ENCODE data around the gene RBM26.
"Not testable (repeated sequence)": the region's sequence is repeated elsewhere in the genome, so short reads cannot be mapped to it uniquely, and the experiment has no call there.

The RBM26 gene

DNA sequence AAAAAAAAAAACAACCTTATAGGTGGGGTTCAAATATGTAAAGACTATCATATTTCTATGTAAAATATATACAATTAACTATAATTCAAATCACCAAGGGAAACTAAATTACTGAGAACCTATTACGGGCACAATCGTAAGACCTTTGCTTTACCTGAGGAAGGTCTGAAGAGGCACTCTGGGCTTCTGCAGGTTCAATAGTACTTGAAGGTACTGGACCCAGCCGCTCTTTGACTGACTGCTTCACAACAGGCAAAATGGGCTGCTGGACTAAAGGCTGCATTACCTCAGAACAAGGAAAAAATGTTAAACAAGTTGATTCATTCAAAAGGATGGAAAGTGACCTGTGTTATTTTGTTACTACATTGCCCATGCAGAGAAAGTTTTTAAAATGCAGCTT, 51.8 kb downstream of the RBM26 start:
- no peak overlapping the region for H3K4me3 Mint-ChIP-seq
- H3K36me3 Mint-ChIP-seq: peaks cover 22% of the 10 kb centered on the region
- DNase-seq (ENCODE audit: low spot score in 2 of 2) (no peak), ATAC-seq (ENCODE audit: low read depth) (no peak)
- H3K9me3 Mint-ChIP-seq: no peaks in the 10 kb centered on the region
- no peaks in the 10 kb centered on the region for H3K27me3 Mint-ChIP-seq
- peak overlapping the region; percentile 17 for H3K27ac Mint-ChIP-seq
- peaks cover 3% of the 10 kb centered on the region for H3K4me1 Mint-ChIP-seq

DNA sequence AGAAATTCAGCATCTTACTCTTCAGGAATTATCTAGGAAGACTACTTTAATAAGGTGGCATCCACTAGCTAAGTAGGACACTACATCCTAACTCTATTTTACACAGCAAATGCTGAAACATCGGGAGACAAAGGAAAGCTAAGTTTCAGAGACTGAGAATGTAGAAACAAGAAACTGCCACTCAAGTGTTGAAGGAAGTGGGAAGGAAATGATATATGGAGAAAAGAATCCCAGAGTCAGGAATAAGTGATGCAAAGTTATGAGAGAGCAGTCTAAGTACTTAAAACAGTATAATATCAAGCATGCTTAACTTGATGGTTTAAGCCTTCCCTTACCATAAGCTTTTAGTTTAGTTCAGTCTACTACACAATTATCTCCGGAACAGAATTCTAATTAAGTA, 52.4 kb downstream of the RBM26 start:
- H3K4me1 Mint-ChIP-seq: peaks cover 3% of the 10 kb centered on the region
- no peak for DNase-seq (ENCODE audit: low spot score in 2 of 2)
- H3K4me3 Mint-ChIP-seq: no peak overlapping the region
- H3K9me3 Mint-ChIP-seq: no peaks in the 10 kb centered on the region
- ATAC-seq (ENCODE audit: low read depth): no peak
- H3K27me3 Mint-ChIP-seq: no peaks in the 10 kb centered on the region
- peak overlapping the region; percentile 17 for H3K27ac Mint-ChIP-seq
- peaks cover 17% of the 10 kb centered on the region for H3K36me3 Mint-ChIP-seq

- Mint-ChIP-seq H3K9me3 (no peaks in the 10 kb centered on the region), H3K4me3 (no peak overlapping the region), H3K4me1 (peaks cover 3% of the 10 kb centered on the region), H3K27ac (no peak overlapping the region), H3K36me3 (peaks cover 21% of the 10 kb centered on the region), H3K27me3 (no peaks in the 10 kb centered on the region)
- ATAC-seq (ENCODE audit: low read depth) (no peak), DNase-seq (ENCODE audit: low spot score in 2 of 2) (no peak)
These were observed 53.9 kb downstream of the RBM26 start for GRCh38 chr13:79352107-79352506.

DNA sequence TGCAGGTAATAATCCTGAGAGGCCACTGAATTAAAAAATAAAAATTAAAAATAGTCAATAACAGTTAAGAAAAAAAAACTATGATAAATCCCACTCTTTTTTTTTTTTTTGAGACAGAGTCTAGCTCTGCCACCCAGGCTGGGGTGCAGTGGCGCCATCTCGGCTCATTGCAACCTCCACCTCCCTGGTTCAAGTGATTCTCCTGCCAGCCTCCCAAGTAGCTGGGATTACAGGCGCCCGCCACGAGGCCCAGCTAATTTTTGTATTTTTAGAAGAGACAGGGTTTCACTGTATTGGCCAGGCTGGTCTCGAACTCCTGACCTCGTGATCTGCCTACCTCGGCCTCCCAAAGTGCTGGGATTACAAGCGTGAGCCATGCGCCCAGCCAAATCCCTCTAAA, 56.4 kb downstream of the RBM26 start:
- peaks cover 17% of the 10 kb centered on the region for H3K36me3 Mint-ChIP-seq
- not testable (repeated sequence) for H3K4me3 Mint-ChIP-seq, H3K4me1 Mint-ChIP-seq

GRCh38 chr13:79349011-79349410, 57.0 kb downstream of the RBM26 start:
- Mint-ChIP-seq H3K27me3 (no peaks in the 10 kb centered on the region), H3K4me1 (peaks cover 3% of the 10 kb centered on the region), H3K27ac (no peak overlapping the region), H3K4me3 (no peak overlapping the region), H3K36me3 (peaks cover 17% of the 10 kb centered on the region), H3K9me3 (no peaks in the 10 kb centered on the region)
- ATAC-seq (ENCODE audit: low read depth): no peak
- DNase-seq (ENCODE audit: low spot score in 2 of 2): no peak

More for the DNA sequence above, 56.4 kb downstream of the RBM26 start:
- DNase-seq (ENCODE audit: low spot score in 2 of 2); H3K9me3 Mint-ChIP-seq; ATAC-seq (ENCODE audit: low read depth); H3K27ac Mint-ChIP-seq; H3K27me3 Mint-ChIP-seq: not testable (repeated sequence)

GRCh38 chr13:79346300-79346914, 59.6 kb downstream of the RBM26 start:
- Mint-ChIP-seq H3K9me3 (no peaks in the 10 kb centered on the region), H3K36me3 (peaks cover 14% of the 10 kb centered on the region), H3K4me1 (no peaks in the 10 kb centered on the region), H3K27ac (peak overlapping the region; percentile 25), H3K27me3 (no peaks in the 10 kb centered on the region), H3K4me3 (no peak overlapping the region)
- DNase-seq (ENCODE audit: low spot score in 2 of 2): no peak
- no peak for ATAC-seq (ENCODE audit: low read depth)

- DNase-seq (ENCODE audit: low spot score in 2 of 2): no peak
- Mint-ChIP-seq H3K27me3 (no peaks in the 10 kb centered on the region), H3K4me3 (no peak overlapping the region), H3K36me3 (peaks cover 27% of the 10 kb centered on the region), H3K4me1 (peaks cover 11% of the 10 kb centered on the region), H3K9me3 (no peaks in the 10 kb centered on the region), H3K27ac (peak overlapping the region; percentile 42)
- ATAC-seq (ENCODE audit: low read depth): no peak
These were observed 64.9 kb downstream of the RBM26 start for GRCh38 chr13:79341202-79341601.

DNA sequence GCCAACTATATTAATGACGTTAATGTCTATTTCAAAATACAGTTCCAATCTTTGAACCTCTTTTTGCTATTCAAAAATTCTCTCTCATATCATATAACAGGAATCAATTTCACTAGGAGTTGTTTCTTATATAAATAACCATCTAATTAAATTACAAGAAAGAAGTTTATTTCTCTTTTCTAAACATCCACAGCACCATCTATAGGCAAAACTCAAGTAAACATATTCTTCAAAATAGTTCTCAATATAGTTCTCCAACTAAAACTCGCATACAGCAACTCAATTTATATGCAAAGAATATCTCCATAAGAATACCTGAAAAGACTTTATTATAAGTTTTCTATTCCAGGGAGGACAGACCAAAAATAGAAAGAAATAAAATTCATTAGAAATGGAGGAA, 65.6 kb downstream of the RBM26 start:
- Mint-ChIP-seq H3K4me3 (no peak overlapping the region), H3K4me1 (peaks cover 11% of the 10 kb centered on the region), H3K9me3 (no peaks in the 10 kb centered on the region), H3K27ac (no peak overlapping the region), H3K27me3 (no peaks in the 10 kb centered on the region), H3K36me3 (peaks cover 32% of the 10 kb centered on the region)
- DNase-seq (ENCODE audit: low spot score in 2 of 2) (no peak), ATAC-seq (ENCODE audit: low read depth) (no peak)

DNA sequence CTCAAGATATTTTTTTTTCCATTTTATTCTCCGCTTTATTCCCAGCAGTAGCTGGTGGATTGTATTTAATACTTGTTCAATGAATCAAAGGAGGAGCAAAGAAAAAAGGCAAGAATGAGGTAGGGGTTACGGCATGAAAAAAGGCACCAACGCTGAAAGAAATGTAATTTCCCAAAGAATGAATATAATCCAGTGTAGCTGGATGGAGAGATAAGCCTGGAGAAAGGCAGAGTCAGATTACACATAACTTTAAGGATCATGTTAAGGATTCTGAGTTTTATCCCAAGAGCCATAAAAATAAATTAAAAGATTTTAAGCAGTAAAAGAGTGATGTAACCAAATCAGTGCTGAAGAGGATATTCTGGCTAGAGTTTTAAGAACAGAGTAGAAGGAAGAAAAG, 67.7 kb downstream of the RBM26 start:
- peak overlapping the region; percentile 87 for H3K27ac Mint-ChIP-seq
- no peak overlapping the region for H3K4me3 Mint-ChIP-seq
- peaks cover 11% of the 10 kb centered on the region for H3K4me1 Mint-ChIP-seq
- peaks cover 39% of the 10 kb centered on the region for H3K36me3 Mint-ChIP-seq
- DNase-seq (ENCODE audit: low spot score in 2 of 2): no peak
- no peaks in the 10 kb centered on the region for H3K9me3 Mint-ChIP-seq
- H3K27me3 Mint-ChIP-seq: no peaks in the 10 kb centered on the region
- ATAC-seq (ENCODE audit: low read depth): no peak

GRCh38 chr13:79336966-79337365, 69.1 kb downstream of the RBM26 start:
- ATAC-seq (ENCODE audit: low read depth) (peak; percentile 84), DNase-seq (ENCODE audit: low spot score in 2 of 2) (peak; percentile 1 to 11)
- peaks cover 11% of the 10 kb centered on the region for H3K4me1 Mint-ChIP-seq
- peaks cover 39% of the 10 kb centered on the region for H3K36me3 Mint-ChIP-seq
- H3K27me3 Mint-ChIP-seq: no peaks in the 10 kb centered on the region
- no peaks in the 10 kb centered on the region for H3K9me3 Mint-ChIP-seq
- peak overlapping the region; percentile 87 for H3K27ac Mint-ChIP-seq
- peak overlapping the region; percentile 1 for H3K4me3 Mint-ChIP-seq

DNA sequence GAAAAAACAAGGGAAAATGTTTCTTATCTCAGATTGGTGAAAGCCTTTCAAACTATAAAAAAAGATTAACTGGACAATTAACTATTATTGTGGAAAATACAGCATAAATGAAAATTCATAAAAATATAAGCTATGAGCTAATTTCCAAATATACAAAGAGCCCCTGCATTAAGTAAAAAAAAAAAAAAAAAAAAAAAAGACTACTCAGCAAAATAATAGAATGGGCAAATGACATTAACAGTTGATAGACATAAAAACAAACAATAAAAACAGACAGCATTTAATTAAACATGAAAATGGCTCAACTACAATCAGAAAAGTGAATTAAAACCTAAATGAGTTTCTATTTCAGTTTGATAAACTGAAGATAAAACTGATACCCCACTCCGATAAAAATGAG, 77.5 kb downstream of the RBM26 start:
- Mint-ChIP-seq H3K27me3 (no peaks in the 10 kb centered on the region), H3K9me3 (no peaks in the 10 kb centered on the region), H3K4me3 (no peak overlapping the region), H3K36me3 (peaks cover 11% of the 10 kb centered on the region), H3K4me1 (no peaks in the 10 kb centered on the region), H3K27ac (no peak overlapping the region)
- ATAC-seq (ENCODE audit: low read depth) (no peak), DNase-seq (ENCODE audit: low spot score in 2 of 2) (no peak)

GRCh38 chr13:79320433-79320832, 85.6 kb downstream of the RBM26 start:
- Mint-ChIP-seq H3K4me3 (no peak overlapping the region), H3K27me3 (no peaks in the 10 kb centered on the region), H3K9me3 (no peaks in the 10 kb centered on the region), H3K27ac (no peak overlapping the region), H3K4me1 (no peaks in the 10 kb centered on the region), H3K36me3 (peaks cover 15% of the 10 kb centered on the region)
- DNase-seq (ENCODE audit: low spot score in 2 of 2): no peak
- no peak for ATAC-seq (ENCODE audit: low read depth)

DNA sequence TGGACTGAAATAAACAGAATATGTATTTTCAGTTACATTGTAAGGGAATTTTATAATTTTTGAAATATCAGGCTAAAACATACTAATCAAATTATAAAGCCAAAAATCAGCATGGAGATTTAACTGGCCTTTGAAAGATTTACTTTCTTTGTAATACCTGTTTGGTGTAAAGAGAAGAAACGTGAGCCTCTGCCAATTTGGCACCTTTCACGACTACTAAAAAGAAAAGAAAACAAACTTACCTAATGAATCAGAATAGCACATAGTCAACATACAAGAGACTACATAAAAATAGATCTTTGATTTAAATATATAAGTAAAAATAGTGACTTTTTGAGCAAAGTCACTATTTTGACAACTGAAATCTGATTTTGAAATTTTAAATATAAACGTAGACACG, 87.4 kb downstream of the RBM26 start:
- DNase-seq (ENCODE audit: low spot score in 2 of 2): no peak
- Mint-ChIP-seq H3K36me3 (peaks cover 17% of the 10 kb centered on the region), H3K27ac (no peak overlapping the region), H3K4me3 (no peak overlapping the region), H3K9me3 (no peaks in the 10 kb centered on the region), H3K4me1 (no peaks in the 10 kb centered on the region), H3K27me3 (no peaks in the 10 kb centered on the region)
- no peak for ATAC-seq (ENCODE audit: low read depth)

GRCh38 chr13:79317856-79318255, 88.2 kb downstream of the RBM26 start:
- no peaks in the 10 kb centered on the region for H3K4me1 Mint-ChIP-seq
- no peaks in the 10 kb centered on the region for H3K9me3 Mint-ChIP-seq
- no peaks in the 10 kb centered on the region for H3K27me3 Mint-ChIP-seq
- DNase-seq (ENCODE audit: low spot score in 2 of 2): no peak
- H3K27ac Mint-ChIP-seq: peak overlapping the region; percentile 53
- no peak for ATAC-seq (ENCODE audit: low read depth)
- peaks cover 17% of the 10 kb centered on the region for H3K36me3 Mint-ChIP-seq
- H3K4me3 Mint-ChIP-seq: no peak overlapping the region

DNA sequence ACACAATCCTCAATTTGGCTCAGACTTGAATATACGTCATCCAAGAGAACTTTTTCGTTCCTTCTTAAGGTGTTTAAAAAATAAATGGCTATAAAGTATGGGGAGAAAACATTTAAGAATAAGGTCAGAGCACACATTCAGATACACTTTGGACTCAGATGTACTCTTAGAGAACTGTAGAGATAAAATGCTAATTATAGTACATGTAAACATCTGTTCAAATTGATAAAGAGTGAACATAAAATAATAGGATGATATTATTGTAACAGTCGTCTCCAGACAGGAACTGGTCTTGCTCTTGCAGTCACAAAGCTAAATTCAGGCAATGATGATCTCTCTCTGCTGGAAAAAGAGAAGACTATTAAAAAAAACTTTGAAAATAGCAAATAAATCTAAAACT, 91.4 kb downstream of the RBM26 start:
- ATAC-seq (ENCODE audit: low read depth): no peak
- no peaks in the 10 kb centered on the region for H3K4me1 Mint-ChIP-seq
- DNase-seq (ENCODE audit: low spot score in 2 of 2): no peak
- H3K27ac Mint-ChIP-seq: no peak overlapping the region
- no peaks in the 10 kb centered on the region for H3K9me3 Mint-ChIP-seq
- no peaks in the 10 kb centered on the region for H3K27me3 Mint-ChIP-seq
- H3K4me3 Mint-ChIP-seq: no peak overlapping the region
- H3K36me3 Mint-ChIP-seq: peaks cover 9% of the 10 kb centered on the region
